Right lung (tissue), 5 donors: ENCODE results near the gene VSIG10L2. TPM values are rescaled to one million over a fixed set of nuclear protein-coding genes. Genes with fewer than 3 reads are reported as not detected.

ENCODE experiments used
- DNase-seq, 2 donors: peaks; one replicate each; pipeline ENCODE4 v3.0.0-alpha.2; 2013
- polyA plus RNA-seq, 5 donors: library from polyadenylated mRNA; unstranded; fragments of 120-200 nt; gene quantifications; one replicate each; pipeline versions ENCODE4 v1.2.1 to v1.2.3, GENCODE V29; 2013; ENCODE audit warnings: inconsistent platforms in 1 of 5, low replicate concordance in 1 of 5; ENCODE audit not compliant: insufficient read length in 5 of 5, insufficient read depth in 1 of 5

Gene VSIG10L2
- polyA plus RNA-seq, 5 donors, result not detected

- DNase-seq, result no peak
Measured at GRCh38 chr11:125929445-125930075, 16.3 kb upstream of the VSIG10L2 start.

- DNase-seq, result no peak
Measured at GRCh38 chr11:125930076-125930450, 15.8 kb upstream of the VSIG10L2 start.

GRCh38 chr11:125931116-125931515, 14.7 kb upstream of the VSIG10L2 start:
- DNase-seq, result no peak

- DNase-seq, result no peak
Measured at GRCh38 chr11:125931668-125932067, 14.2 kb upstream of the VSIG10L2 start.

GRCh38 chr11:125932301-125932700, 13.5 kb upstream of the VSIG10L2 start:
- no peak for DNase-seq

GRCh38 chr11:125933030-125933813, 12.6 kb upstream of the VSIG10L2 start:
- DNase-seq, result no peak

GRCh38 chr11:125934473-125934872, 11.4 kb upstream of the VSIG10L2 start:
- DNase-seq, result no peak

GRCh38 chr11:125935056-125935455, 10.8 kb upstream of the VSIG10L2 start:
- DNase-seq, result no peak

- no peak for DNase-seq
Measured at GRCh38 chr11:125935618-125936199, 10.1 kb upstream of the VSIG10L2 start.

- no peak for DNase-seq
Measured at GRCh38 chr11:125938418-125938817, 7.4 kb upstream of the VSIG10L2 start.

- DNase-seq, result no peak
Measured at GRCh38 chr11:125939081-125939521, 6.7 kb upstream of the VSIG10L2 start.

- no peak for DNase-seq
Measured at GRCh38 chr11:125940145-125940544, 5.7 kb upstream of the VSIG10L2 start.

- no peak for DNase-seq
Measured at GRCh38 chr11:125941267-125941618, 4.6 kb upstream of the VSIG10L2 start.

- no peak for DNase-seq
Measured at GRCh38 chr11:125941619-125942611, 3.9 kb upstream of the VSIG10L2 start.

- DNase-seq, result no peak
Measured at GRCh38 chr11:125942771-125943428, 2.9 kb upstream of the VSIG10L2 start.

- DNase-seq, result no peak
Measured at GRCh38 chr11:125943661-125944349, 2.0 kb upstream of the VSIG10L2 start.

GRCh38 chr11:125944350-125945010, 1.4 kb upstream of the VSIG10L2 start:
- no peak for DNase-seq

GRCh38 chr11:125945011-125945796, 640 bp upstream of the VSIG10L2 start:
- DNase-seq, result no peak

- DNase-seq, result no peak
Measured at GRCh38 chr11:125946712-125947418, 1.0 kb downstream of the VSIG10L2 start.
